ENCODE results near the gene RBFOX1. TPM values are rescaled to one million over a fixed set of nuclear protein-coding genes. Genes with fewer than 3 reads are reported as not detected.

The RBFOX1 gene
- total RNA-seq, 1 donor from 2014 or later, result not detected

GRCh38 chr16:7628981-7629380 is 296.3 kb downstream of the RBFOX1 start:
- H3K4me3 Mint-ChIP-seq (ENCODE audit: unreplicated experiment), result no peak overlapping the region
- no peak overlapping the region for H3K27ac Mint-ChIP-seq (ENCODE audit: unreplicated experiment)
- no peak for DNase-seq (ENCODE audit: extremely low spot score, unreplicated experiment)
- H3K4me1 Mint-ChIP-seq (ENCODE audit: unreplicated experiment), result no peaks in the 10 kb centered on the region
- TF ChIP-seq, protein P1, sequence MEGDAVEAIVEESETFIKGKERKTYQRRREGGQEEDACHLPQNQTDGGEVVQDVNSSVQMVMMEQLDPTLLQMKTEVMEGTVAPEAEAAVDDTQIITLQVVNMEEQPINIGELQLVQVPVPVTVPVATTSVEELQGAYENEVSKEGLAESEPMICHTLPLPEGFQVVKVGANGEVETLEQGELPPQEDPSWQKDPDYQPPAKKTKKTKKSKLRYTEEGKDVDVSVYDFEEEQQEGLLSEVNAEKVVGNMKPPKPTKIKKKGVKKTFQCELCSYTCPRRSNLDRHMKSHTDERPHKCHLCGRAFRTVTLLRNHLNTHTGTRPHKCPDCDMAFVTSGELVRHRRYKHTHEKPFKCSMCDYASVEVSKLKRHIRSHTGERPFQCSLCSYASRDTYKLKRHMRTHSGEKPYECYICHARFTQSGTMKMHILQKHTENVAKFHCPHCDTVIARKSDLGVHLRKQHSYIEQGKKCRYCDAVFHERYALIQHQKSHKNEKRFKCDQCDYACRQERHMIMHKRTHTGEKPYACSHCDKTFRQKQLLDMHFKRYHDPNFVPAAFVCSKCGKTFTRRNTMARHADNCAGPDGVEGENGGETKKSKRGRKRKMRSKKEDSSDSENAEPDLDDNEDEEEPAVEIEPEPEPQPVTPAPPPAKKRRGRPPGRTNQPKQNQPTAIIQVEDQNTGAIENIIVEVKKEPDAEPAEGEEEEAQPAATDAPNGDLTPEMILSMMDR (IDR thresholded peaks at IDR 0.05), result no peak
- H3K27me3 Mint-ChIP-seq (ENCODE audit: unreplicated experiment), result no peaks in the 10 kb centered on the region
- H3K9me3 Mint-ChIP-seq (ENCODE audit: unreplicated experiment), result peaks cover 41% of the 10 kb centered on the region
- H3K36me3 Mint-ChIP-seq (ENCODE audit: unreplicated experiment), result no peaks in the 10 kb centered on the region

DNA sequence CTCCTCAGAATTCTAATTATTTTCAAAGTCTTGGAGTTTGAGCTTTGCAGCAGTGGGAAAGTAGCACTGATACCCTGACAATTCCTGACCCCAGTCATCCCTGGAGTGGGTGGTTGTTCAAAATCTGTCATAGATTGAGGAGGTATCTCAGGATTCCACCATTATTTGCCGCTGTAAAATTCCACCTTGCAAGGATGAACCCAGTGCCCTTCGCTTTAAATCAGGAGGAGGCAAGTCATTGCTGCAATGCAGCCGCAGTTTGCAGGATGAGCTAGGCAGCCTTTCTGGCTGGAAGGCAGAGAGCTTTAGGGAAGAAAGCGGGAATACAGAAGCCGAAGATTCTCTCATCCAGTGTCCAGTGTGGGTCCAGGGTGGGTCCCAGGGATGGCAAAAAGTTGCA is 296.9 kb downstream of the RBFOX1 start:
- Mint-ChIP-seq H3K36me3 (ENCODE audit: unreplicated experiment) (no peaks in the 10 kb centered on the region), H3K27me3 (ENCODE audit: unreplicated experiment) (no peaks in the 10 kb centered on the region), H3K4me3 (ENCODE audit: unreplicated experiment) (no peak overlapping the region), H3K4me1 (ENCODE audit: unreplicated experiment) (no peaks in the 10 kb centered on the region), H3K9me3 (ENCODE audit: unreplicated experiment) (peaks cover 47% of the 10 kb centered on the region), H3K27ac (ENCODE audit: unreplicated experiment) (no peak overlapping the region)
- DNase-seq (ENCODE audit: extremely low spot score, unreplicated experiment), result no peak
- TF ChIP-seq, protein P1 (IDR thresholded peaks at IDR 0.05), result no peak

DNA sequence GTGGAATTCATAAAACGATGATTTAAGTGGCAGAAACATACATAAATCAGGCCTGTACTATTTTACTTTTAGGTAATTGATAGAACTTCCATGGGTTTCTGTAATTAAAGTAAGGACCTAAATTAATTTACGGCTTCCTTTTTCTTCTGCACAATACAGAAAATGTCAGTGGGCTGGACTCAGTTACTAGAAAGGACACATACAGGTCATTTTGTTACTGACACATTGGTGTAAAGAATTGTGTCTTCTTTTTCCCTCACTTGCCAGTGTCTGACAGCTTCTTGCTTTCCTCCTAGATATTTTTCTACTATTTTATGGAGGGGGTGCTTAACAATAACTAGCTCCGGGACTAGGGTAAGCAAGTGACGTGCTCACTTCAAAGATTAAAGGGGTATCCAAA is 304.8 kb downstream of the RBFOX1 start:
- DNase-seq (ENCODE audit: extremely low spot score, unreplicated experiment), result no peak
- Mint-ChIP-seq H3K4me1 (ENCODE audit: unreplicated experiment) (no peaks in the 10 kb centered on the region), H3K4me3 (ENCODE audit: unreplicated experiment) (no peak overlapping the region), H3K9me3 (ENCODE audit: unreplicated experiment) (peaks cover 51% of the 10 kb centered on the region), H3K27ac (ENCODE audit: unreplicated experiment) (no peak overlapping the region), H3K27me3 (ENCODE audit: unreplicated experiment) (no peaks in the 10 kb centered on the region), H3K36me3 (ENCODE audit: unreplicated experiment) (no peaks in the 10 kb centered on the region)
- TF ChIP-seq, protein P1 (IDR thresholded peaks at IDR 0.05), result no peak

DNA sequence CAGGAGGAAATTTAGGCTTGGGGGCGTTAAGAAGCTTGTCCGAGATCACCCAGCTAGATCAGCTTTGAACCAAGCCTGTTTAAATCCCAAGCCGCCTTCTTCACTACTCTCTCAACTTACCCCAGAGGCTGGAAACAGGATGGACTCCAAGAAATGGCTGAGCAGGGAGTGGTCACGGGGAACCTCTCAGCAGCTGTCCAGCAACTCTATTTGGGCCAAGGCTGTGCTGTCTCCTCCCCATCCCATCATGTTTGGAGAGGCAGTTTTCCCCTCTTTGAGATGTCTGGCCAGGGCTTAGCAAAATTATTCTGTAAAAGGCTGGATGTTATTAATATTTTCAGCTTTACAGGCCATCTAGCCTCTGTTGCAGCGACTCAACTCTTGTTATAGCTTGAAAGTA is 305.7 kb downstream of the RBFOX1 start:
- Mint-ChIP-seq H3K36me3 (ENCODE audit: unreplicated experiment) (no peaks in the 10 kb centered on the region), H3K4me3 (ENCODE audit: unreplicated experiment) (no peak overlapping the region), H3K4me1 (ENCODE audit: unreplicated experiment) (no peaks in the 10 kb centered on the region), H3K27ac (ENCODE audit: unreplicated experiment) (no peak overlapping the region), H3K9me3 (ENCODE audit: unreplicated experiment) (peaks cover 51% of the 10 kb centered on the region), H3K27me3 (ENCODE audit: unreplicated experiment) (no peaks in the 10 kb centered on the region)
- TF ChIP-seq, protein P1 (IDR thresholded peaks at IDR 0.05), result no peak
- DNase-seq (ENCODE audit: extremely low spot score, unreplicated experiment), result no peak

DNA sequence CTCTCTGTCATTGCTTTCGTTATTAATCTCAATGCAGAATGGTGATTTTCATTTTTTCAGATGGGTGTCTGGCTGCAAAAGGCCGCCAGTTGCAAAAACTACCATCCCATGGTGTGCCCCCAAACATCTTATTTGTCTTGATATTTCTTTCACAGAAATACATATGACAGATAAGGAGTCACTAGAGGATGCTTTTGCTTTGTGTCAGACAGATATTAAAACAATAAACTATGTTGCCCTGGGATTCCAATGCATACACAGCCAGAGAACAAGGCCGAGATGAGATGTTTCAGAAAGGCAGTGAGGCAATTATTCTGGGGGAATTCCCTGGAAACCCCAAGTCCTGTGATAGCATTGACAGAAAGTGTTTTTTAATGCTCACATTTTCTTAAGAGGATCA is 307.7 kb downstream of the RBFOX1 start:
- Mint-ChIP-seq H3K27ac (ENCODE audit: unreplicated experiment) (no peak overlapping the region), H3K36me3 (ENCODE audit: unreplicated experiment) (no peaks in the 10 kb centered on the region), H3K27me3 (ENCODE audit: unreplicated experiment) (no peaks in the 10 kb centered on the region), H3K4me1 (ENCODE audit: unreplicated experiment) (no peaks in the 10 kb centered on the region), H3K9me3 (ENCODE audit: unreplicated experiment) (peaks cover 42% of the 10 kb centered on the region), H3K4me3 (ENCODE audit: unreplicated experiment) (no peak overlapping the region)
- no peak for DNase-seq (ENCODE audit: extremely low spot score, unreplicated experiment)
- TF ChIP-seq, protein P1 (IDR thresholded peaks at IDR 0.05), result no peak
